ENCODE results near the gene RAB41.

DNA sequence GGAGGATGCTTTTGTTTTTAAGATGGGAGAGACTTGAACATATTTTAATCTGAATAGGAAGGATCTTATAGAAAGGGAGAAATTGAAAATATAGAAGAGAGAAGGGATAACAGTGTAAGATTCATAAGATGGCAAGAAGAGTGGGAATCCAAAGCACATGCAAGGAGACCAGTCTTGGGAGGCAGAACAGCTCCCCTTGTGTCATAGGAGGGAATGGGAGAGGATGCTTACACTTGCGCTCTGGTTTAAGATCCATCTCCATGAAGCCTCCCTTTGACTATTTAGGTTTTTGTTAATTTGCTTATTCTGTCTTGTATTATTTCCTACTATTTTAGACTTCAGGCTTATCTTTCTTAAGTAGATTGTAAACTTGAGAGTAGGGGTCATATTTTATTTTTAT is 50.6 kb downstream of the RAB41 start:
- TF ChIP-seq, protein P1, sequence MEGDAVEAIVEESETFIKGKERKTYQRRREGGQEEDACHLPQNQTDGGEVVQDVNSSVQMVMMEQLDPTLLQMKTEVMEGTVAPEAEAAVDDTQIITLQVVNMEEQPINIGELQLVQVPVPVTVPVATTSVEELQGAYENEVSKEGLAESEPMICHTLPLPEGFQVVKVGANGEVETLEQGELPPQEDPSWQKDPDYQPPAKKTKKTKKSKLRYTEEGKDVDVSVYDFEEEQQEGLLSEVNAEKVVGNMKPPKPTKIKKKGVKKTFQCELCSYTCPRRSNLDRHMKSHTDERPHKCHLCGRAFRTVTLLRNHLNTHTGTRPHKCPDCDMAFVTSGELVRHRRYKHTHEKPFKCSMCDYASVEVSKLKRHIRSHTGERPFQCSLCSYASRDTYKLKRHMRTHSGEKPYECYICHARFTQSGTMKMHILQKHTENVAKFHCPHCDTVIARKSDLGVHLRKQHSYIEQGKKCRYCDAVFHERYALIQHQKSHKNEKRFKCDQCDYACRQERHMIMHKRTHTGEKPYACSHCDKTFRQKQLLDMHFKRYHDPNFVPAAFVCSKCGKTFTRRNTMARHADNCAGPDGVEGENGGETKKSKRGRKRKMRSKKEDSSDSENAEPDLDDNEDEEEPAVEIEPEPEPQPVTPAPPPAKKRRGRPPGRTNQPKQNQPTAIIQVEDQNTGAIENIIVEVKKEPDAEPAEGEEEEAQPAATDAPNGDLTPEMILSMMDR (conservative IDR thresholded peaks at IDR 0.05 in 1 of 2, IDR thresholded peaks at IDR 0.05 in 1 of 2; ENCODE audit: extremely low read depth in 1 of 2, insufficient read depth in 1 of 2, low read depth in 1 of 2, low read length in 2 of 2): peak in 1 of 2 donors; percentile 22
- TF ChIP-seq EZH2 (IDR thresholded peaks at IDR 0.05; ENCODE audit: borderline replicate concordance, low read length): no peak
